HepG2 (cell line): Measurements from ENCODE around the gene EPSTI1.
"Not testable (repeated sequence)": the region's sequence is repeated elsewhere in the genome, so short reads cannot be mapped to it uniquely, and the experiment has no call there.

Experiments
- CREB1 ChIP-seq, 2 experiments: fragments of 450-650 bp in 1 of 2; IDR thresholded peaks; 2 replicates each; pipeline ENCODE4 v1.6.1; 2016 to 2017; ENCODE audit warnings: control low read depth in 1 of 2, mild to moderate bottlenecking in 1 of 2, missing compliant biosample characterization in 1 of 2, missing genetic modification characterization in 1 of 2
- EED ChIP-seq: sonication (generic); formaldehyde crosslinking; IDR thresholded peaks from 2 replicates; pipeline ENCODE4 v1.5.0; 2020; ENCODE audit warnings: mild to moderate bottlenecking, missing genetic modification reagents
- FOXP1 ChIP-seq, 2 experiments: fragments of 450-650 bp in 1 of 2; IDR thresholded peaks; 2 replicates each; pipeline ENCODE4 v1.6.1; 2017 to 2018; ENCODE audit warnings: antibody characterized with exemption in 1 of 2
- PHF5A ChIP-seq: IDR thresholded peaks from one replicate; pipeline ENCODE4 v1.6.1; 2018; ENCODE audit warnings: low read depth, missing genetic modification reagents; ENCODE audit not compliant: unreplicated experiment
- SIN3A ChIP-seq: IDR thresholded peaks from 2 replicates; pipeline ENCODE4 v1.6.1; 2011; ENCODE audit warnings: low read depth, mild to moderate bottlenecking, control low read depth, low read length, borderline replicate concordance
- TARDBP ChIP-seq: sonication (generic); formaldehyde crosslinking; IDR thresholded peaks from 2 replicates; pipeline ENCODE4 v1.8.0; 2022; ENCODE audit warnings: mild to moderate bottlenecking, missing genetic modification reagents
- ZFP36L2 ChIP-seq: sonication (generic); formaldehyde crosslinking; IDR thresholded peaks from 2 replicates; pipeline ENCODE4 v1.4.0; 2020; ENCODE audit warnings: missing genetic modification reagents
- ZNF234 ChIP-seq: sonication (generic); formaldehyde crosslinking; conservative IDR thresholded peaks from 2 replicates; pipeline ENCODE4 v1.5.1; 2020; ENCODE audit warnings: mild to moderate bottlenecking, missing genetic modification reagents
- ZNF776 ChIP-seq: sonication (generic); formaldehyde crosslinking; IDR thresholded peaks from 2 replicates; pipeline ENCODE4 v1.4.0; 2020; ENCODE audit warnings: mild to moderate bottlenecking, missing genetic modification reagents
- TF ChIP-seq, protein P1 (sequence below): sonication (generic); formaldehyde crosslinking; IDR thresholded peaks from 2 replicates; pipeline ENCODE4 v1.4.0; 2020; ENCODE audit warnings: missing genetic modification reagents, borderline replicate concordance
- TF ChIP-seq, protein P2 (sequence below): sonication (generic); formaldehyde crosslinking; IDR thresholded peaks from 2 replicates; pipeline ENCODE4 v1.5.0; 2020; ENCODE audit warnings: mild to moderate bottlenecking, missing genetic modification reagents, moderate library complexity
- TF ChIP-seq, protein P3 (sequence below): IDR thresholded peaks from 2 replicates; pipeline ENCODE4 v1.6.1; 2016

DNA sequence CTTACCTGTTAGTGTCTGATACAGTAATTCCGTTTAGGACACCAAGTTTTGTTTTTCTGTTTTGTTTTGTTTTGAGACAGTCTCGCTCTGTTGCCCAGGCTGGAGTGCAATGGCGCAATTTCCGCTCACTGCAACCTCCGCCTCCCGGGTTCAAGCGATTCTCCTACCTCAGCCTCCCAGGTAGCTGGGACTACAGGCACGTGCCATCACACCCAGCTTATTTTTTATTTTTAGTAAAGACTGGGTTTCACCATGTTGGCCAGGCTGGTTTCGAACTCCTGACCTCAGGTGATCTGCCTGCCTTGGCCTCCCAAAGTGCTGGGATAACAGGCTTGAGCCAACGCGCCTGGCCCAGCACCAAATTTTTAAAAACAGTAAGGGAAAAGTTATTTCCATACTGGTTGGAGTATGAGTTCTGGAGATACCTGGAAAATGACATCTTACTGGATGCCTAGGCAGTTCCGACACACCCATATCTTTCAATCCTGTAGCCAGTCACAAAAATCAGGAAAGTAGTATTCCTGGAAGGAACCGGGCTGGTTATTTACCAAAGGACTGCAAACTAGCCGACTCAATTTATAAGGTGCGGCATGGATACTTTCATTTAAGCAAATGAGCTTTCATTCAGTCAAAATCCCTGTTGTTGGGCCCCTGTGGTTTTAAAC is 676 bp downstream of the EPSTI1 start:
- TF ChIP-seq FOXP1 (IDR thresholded peaks at IDR 0.05); FOXP1 (CRISPR knock-in tag; IDR thresholded peaks at IDR 0.05); EED (CRISPR knock-in tag); TARDBP (CRISPR knock-in tag); PHF5A (CRISPR knock-in tag); SIN3A; CREB1 (IDR thresholded peaks at IDR 0.05); CREB1 (CRISPR knock-in tag; IDR thresholded peaks at IDR 0.05); ZNF776 (CRISPR knock-in tag); ZNF234; ZFP36L2 (CRISPR knock-in tag): not testable (repeated sequence)
- TF ChIP-seq, protein P1, sequence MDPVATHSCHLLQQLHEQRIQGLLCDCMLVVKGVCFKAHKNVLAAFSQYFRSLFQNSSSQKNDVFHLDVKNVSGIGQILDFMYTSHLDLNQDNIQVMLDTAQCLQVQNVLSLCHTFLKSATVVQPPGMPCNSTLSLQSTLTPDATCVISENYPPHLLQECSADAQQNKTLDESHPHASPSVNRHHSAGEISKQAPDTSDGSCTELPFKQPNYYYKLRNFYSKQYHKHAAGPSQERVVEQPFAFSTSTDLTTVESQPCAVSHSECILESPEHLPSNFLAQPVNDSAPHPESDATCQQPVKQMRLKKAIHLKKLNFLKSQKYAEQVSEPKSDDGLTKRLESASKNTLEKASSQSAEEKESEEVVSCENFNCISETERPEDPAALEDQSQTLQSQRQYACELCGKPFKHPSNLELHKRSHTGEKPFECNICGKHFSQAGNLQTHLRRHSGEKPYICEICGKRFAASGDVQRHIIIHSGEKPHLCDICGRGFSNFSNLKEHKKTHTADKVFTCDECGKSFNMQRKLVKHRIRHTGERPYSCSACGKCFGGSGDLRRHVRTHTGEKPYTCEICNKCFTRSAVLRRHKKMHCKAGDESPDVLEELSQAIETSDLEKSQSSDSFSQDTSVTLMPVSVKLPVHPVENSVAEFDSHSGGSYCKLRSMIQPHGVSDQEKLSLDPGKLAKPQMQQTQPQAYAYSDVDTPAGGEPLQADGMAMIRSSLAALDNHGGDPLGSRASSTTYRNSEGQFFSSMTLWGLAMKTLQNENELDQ (CRISPR knock-in tag): not testable (repeated sequence)
- TF ChIP-seq, protein P2, sequence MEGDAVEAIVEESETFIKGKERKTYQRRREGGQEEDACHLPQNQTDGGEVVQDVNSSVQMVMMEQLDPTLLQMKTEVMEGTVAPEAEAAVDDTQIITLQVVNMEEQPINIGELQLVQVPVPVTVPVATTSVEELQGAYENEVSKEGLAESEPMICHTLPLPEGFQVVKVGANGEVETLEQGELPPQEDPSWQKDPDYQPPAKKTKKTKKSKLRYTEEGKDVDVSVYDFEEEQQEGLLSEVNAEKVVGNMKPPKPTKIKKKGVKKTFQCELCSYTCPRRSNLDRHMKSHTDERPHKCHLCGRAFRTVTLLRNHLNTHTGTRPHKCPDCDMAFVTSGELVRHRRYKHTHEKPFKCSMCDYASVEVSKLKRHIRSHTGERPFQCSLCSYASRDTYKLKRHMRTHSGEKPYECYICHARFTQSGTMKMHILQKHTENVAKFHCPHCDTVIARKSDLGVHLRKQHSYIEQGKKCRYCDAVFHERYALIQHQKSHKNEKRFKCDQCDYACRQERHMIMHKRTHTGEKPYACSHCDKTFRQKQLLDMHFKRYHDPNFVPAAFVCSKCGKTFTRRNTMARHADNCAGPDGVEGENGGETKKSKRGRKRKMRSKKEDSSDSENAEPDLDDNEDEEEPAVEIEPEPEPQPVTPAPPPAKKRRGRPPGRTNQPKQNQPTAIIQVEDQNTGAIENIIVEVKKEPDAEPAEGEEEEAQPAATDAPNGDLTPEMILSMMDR (CRISPR knock-in tag): not testable (repeated sequence)
- TF ChIP-seq, protein P3, sequence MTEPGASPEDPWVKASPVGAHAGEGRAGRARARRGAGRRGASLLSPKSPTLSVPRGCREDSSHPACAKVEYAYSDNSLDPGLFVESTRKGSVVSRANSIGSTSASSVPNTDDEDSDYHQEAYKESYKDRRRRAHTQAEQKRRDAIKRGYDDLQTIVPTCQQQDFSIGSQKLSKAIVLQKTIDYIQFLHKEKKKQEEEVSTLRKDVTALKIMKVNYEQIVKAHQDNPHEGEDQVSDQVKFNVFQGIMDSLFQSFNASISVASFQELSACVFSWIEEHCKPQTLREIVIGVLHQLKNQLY (CRISPR knock-in tag): not testable (repeated sequence)
